HG02938 (cell line): ENCODE measurements around the gene ARHGAP26.

ENCODE experiments used
- ATAC-seq: cut with Tn5 transposase; IDR thresholded peaks from one replicate; pipeline ENCODE4 v1.9.1; 2021; ENCODE audit warnings: mild to moderate bottlenecking, moderate library complexity; ENCODE audit not compliant: unreplicated experiment

ARHGAP26 gene, protein sequence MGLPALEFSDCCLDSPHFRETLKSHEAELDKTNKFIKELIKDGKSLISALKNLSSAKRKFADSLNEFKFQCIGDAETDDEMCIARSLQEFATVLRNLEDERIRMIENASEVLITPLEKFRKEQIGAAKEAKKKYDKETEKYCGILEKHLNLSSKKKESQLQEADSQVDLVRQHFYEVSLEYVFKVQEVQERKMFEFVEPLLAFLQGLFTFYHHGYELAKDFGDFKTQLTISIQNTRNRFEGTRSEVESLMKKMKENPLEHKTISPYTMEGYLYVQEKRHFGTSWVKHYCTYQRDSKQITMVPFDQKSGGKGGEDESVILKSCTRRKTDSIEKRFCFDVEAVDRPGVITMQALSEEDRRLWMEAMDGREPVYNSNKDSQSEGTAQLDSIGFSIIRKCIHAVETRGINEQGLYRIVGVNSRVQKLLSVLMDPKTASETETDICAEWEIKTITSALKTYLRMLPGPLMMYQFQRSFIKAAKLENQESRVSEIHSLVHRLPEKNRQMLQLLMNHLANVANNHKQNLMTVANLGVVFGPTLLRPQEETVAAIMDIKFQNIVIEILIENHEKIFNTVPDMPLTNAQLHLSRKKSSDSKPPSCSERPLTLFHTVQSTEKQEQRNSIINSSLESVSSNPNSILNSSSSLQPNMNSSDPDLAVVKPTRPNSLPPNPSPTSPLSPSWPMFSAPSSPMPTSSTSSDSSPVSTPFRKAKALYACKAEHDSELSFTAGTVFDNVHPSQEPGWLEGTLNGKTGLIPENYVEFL

GRCh38 chr5:142769793-142770649, at the start of gene ARHGAP26:
TSS of gene ARHGAP26 (plus strand) at chr5:142770377. CDS start at chr5:142770762, 385 bp downstream.
- peak; percentile 96 for ATAC-seq

DNA sequence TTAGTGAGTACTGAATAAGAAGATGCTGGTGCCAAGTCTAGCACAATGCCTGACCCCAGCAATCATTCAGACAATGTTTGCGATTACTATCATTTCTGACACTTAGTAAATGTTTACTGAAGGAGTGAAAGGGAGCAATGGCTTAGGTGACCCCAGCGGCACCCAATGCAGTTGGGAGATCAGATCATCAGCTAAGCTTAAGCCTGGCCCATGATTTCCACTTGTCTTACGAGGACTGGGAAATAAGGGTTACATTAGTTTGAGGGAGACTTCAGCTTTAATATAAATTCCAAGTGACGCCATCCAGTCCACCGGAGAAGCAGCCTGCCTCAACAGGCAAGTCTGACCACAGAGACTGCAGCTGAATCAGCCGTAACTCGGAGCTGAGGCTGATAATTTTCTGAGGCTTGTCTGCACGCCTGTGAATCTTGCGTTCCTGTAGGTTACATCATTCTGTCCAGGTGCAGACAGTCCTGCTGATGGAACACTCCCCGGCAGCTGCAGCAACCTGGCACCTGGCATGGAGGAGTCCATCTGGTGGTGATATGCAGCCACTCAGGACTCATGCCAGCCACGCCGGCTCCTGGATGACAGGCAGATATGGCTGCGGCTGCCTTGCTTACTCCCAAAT, 49.4 kb upstream of the ARHGAP26 start:
- no peak for ATAC-seq

DNA sequence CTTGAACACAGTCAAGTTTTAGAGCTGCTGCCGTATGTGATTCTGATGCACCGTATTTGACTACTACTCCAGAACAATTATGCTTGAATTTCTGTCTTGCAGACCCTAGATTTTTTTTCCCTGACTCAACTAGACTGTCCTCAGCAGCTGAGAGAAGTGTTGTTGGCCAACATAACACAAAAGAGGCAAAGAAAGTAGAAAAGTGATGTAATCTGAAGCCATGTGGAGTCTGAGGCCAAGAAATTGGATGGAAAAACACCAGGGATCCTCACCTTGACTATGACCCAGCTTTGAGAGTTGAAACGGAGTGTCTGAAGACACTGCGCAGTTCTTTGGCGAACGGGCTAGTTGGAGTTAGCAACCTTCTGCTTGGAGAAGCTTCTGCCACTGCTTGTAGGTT, 48.0 kb upstream of the ARHGAP26 start:
- no peak for ATAC-seq

- no peak for ATAC-seq
Observed at GRCh38 chr5:142722896-142723295, 47.3 kb upstream of the ARHGAP26 start.

DNA sequence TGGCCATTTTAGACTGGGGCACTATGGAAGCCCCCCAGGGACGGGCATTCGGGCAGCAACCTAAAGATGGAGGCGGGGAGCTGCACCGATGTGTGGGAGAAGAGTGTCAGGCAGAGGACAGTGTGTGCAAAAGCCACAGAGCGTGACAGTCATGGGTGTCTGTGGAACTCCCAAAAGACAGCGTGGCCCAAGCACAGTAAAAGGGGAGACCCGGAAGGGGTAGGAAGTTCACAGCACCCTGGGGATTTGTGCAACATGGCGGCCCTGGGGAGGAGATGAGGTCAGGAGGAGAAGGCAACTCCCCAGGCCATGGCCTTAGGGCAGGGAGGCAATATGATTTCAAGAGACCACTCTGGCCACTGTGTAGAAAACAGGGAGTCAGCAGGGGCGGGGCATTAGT, 45.4 kb upstream of the ARHGAP26 start:
- no peak for ATAC-seq

DNA sequence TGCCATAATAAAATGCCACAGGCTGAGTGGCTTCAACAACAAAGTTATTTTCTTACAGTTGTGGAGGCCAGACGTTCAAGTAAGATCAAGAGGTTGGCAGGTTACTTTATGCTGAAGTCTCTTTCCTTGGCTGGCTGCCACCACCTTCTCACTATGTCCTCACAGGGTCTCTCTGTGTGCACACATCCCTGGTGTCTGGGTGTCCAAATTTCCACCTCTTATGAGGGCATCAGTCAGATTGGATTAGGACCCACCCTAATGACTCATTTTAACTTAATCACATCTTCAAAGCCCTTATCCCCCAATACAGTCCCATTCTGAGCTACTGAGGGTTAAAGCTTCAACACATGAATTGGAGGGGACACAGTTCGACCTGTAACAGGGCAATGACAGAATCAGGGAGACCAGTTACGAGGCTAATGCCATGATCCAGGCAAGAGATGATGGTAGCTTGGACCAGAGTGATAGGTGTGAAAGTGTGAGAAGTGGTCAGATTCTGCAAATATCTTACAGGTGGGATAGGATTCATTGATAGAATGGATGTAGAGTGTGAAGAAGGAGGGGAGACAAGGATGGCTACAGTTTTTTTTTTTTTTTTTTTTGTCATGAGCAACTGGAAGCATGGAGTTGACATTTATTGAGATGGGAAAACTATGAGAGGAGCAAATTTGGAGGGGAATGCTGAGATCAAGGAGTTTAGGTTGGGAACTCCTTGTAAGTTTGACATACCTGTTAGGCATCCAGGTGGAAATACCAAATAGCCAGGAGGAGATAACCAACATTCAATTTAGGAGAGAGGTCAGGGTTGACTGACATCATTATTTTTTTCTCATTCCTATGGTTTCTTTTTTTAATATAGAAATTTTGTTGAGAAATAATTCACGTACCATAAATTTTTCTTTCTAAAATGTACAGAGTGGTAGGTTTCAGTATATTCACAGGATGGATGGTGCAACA, 44.7 kb upstream of the ARHGAP26 start:
- ATAC-seq = no peak

GRCh38 chr5:142726188-142726731, 43.9 kb upstream of the ARHGAP26 start:
- ATAC-seq = no peak

DNA sequence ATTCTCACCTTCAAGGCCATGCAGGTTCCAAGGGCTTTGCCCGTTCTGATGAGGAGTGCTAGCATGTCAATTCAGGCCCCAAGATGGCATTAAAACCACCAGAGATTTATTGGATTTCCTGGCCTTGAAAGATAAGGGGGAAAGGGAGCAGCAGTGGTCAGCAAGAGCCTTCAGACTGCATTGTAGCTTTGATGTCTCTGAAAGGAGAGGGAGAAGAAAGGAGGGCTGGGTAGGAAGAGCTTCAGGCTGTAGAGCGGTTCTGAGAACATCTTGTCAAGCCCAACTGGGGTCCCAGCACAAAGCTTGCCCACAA, 42.5 kb upstream of the ARHGAP26 start:
- ATAC-seq = no peak

- no peak for ATAC-seq
Observed at GRCh38 chr5:142735323-142736246, 34.6 kb upstream of the ARHGAP26 start.

DNA sequence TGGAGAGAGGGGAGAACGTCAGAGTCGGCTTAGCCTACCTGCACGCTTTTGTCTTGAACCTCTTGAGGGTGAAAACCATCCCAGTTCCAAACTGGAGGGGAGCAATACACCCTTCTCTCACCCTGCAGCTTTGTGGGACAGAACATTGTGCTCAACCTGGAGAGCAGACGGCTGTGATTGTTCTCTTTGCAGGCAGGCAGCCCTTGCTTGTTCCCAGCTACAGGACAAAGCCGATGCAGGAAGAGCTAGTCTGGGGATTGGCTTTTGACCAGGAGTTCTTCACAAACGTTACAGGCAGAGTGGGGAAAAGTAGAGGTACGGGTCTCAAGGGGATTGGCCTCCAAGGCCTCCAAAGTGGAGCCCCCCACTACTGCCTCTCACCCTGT, 33.9 kb upstream of the ARHGAP26 start:
- ATAC-seq = no peak

GRCh38 chr5:142737179-142737578, 33.0 kb upstream of the ARHGAP26 start:
- no peak for ATAC-seq

DNA sequence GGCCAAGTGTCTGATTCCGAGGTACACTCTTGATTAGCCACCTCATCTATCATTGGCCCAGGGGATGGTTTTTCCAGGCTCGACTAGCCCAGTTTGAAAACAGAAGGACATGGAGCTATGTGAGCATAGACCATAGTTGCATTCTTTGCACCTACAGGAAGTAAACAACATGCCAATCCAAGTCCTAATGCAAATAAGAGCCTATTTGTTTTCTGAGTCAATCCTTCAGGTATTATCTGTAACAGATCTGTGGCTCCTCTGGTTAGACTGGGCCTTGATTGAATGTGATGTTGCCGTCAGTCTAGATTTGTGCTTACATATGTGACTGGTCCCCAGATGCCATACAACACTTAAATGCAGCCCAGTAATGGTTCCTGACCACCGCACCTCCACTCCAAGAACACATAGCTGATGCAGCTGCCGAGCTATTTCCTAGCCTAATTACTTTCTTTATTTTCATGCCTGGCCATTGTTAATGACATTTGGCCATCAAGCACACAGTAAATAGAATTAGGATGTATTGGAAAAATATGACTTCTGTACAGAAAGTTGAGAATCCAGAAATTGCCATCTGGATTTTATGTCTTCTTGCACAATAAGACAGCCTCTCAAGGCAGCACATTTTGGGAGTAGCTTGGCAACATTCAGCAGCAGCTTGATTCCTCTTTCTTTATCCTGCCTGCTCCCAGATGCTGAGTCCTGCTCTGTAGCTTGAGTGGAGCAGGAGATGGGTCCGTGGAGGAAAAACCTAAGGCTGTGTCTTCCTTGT, 29.5 kb upstream of the ARHGAP26 start:
- ATAC-seq = no peak

DNA sequence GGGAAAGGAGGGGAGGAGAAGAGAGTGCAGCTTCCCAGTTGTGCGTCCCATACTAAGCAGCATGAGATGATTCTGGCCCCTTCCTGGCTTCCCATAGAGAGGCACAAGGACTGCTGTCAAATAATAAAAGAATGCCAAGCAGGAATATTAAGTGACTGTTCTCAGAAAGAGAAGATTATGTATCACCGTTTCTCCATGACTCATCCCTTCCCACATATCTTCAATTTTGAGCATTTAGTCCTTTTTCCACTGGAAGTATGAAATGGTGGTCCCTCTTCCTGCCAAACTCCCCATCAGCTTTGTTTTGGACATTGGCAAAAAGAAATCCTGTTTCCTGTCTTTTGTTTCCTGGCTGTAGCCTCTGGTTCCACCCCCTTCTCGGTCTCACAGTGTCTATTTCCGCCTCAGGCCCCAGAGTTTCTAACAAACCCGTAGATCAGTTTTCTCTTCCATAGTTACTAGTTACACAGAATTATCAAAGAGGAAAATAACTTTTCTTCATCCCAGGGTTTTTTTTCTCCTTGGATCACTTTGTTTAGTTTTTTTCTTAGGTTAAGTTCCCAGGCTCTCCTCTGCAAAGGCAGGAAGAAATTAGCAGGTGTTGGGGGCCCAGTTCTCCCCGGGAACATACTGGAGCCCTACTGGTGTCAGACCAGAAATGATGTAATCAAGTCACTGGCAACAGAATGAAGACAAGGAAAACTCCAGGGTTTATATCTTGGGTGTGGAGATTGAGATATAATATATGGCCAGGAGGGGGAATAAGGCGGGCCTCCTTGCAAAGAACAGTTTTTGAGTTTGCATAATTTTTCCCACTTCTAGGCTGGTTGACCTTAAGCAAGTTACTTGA, 26.4 kb upstream of the ARHGAP26 start:
- no peak for ATAC-seq

GRCh38 chr5:142745268-142745667, 24.9 kb upstream of the ARHGAP26 start:
- ATAC-seq = no peak

DNA sequence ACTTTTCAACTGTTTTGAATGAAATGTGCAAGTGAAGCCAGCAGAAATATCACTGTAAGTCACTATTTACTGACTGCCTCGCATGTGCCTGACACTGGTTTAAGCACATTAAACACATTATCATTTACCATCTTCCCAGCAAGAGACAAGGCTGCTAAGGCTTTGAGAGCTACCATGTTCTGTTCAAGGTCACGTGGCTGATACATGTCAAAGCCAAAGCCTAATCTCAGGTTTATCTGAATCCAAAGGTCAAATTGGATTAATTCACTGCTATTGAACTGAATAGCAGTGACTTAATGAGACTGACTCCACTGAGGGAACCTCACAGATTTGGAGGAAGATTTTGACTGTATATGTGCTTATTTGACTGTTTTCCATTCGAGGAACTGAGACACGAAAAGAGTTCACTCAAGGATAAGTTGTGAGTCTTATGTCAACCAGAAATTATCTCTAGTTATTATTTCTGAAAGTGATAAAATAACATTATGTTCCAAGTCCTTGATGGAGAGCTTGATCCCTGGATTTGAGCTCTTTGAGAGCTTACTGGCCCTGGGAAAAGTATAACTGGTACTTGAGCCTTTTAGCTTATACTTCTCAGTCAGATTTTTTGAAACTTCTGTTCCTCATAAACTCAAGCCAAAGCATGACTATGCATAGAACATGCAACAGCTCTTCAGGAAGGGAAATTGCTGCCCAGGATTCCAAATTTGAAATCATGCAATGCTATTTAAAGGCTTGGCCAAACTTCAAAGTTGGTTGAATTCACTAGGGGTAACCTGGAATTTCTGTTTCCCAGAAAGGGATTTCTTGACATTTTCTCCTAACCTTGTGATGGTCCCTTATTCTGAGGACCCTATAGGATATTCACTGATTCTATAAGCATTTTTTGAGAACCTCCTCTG, 23.4 kb upstream of the ARHGAP26 start:
- no peak for ATAC-seq

DNA sequence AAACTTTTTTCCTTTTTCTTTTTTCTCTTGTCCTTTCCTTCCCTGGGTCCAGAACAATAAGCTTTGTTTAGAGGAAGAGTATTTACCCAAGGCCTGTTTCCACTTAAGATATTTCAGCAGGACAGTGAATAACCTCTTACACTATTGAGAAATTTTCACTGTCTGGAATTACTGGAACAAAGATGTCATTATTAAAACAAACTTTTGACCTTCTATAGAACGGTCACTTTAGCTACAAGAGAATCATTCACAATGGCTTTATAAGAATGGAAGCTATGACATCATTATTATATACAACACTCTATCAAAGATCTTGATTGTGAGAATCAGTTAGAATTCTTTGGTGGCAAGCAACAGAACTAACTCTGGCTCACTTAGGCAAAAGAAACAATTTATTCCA, 22.0 kb upstream of the ARHGAP26 start:
- ATAC-seq = no peak
